Measurements from ENCODE around the gene PRX. TPM values are rescaled to one million over a fixed set of nuclear protein-coding genes. Genes with fewer than 3 reads are reported as not detected.

Gene PRX
- total and polyA plus RNA-seq, 2 of the 4 experiments (the other 2 are of a cell fraction): 0.90 to 1.7 TPM

GRCh38 chr19:40457048-40457447 is 43.9 kb upstream of the PRX start:
- Histone ChIP-seq H3K79me1 (ENCODE audit: low read depth in 1 of 2, low read length in 2 of 2) (peaks cover 0 to 6% of the 10 kb centered on the region in 2 experiments; a peak in 2 of 4 replicates), H4K5ac (ENCODE audit: low read depth, low read length) (no peak overlapping the region), H3K27me3 (ENCODE audit: control insufficient read depth, insufficient read depth, low read length) (no peaks in the 10 kb centered on the region), H3K56ac (ENCODE audit: extremely low read depth, insufficient read depth, low read length) (no peak overlapping the region), H3K23ac (ENCODE audit: low read depth, low read length) (no peak overlapping the region), H4K20me1 (ENCODE audit: insufficient read depth, low read length) (peaks cover 4% of the 10 kb centered on the region; the same call in 1 of the 2 replicates), H3K9me1 (ENCODE audit: insufficient read depth, low read length) (peaks cover 2% of the 10 kb centered on the region; the same call in 1 of the 2 replicates), H3K14ac (replicated peaks; ENCODE audit: low read depth, low read length) (no peak overlapping the region), H2BK120ac (ENCODE audit: low read depth, low read length) (no peak overlapping the region), H3K4ac (ENCODE audit: low read depth, low read length) (no peak overlapping the region), H4K8ac (ENCODE audit: low read depth in 2 of 2, low read length in 2 of 2) (no peak overlapping the region), H3K4me2 (ENCODE audit: low read depth, low read length) (no peak overlapping the region), H3K9ac (ENCODE audit: low read depth, low read length) (no peak overlapping the region), H2BK20ac (ENCODE audit: low read depth, low read length) (no peak overlapping the region), H2AFZ (replicated peaks; ENCODE audit: low read length, poor library complexity) (no peak overlapping the region), H2AK9ac (replicated peaks; ENCODE audit: low read depth, low read length, poor library complexity) (no peak overlapping the region), H3K4me3 (ENCODE audit: insufficient read depth, low read depth, low read length) (no peak overlapping the region), H2BK15ac (ENCODE audit: low read depth, low read length) (no peak overlapping the region), H3K4me1 (ENCODE audit: control insufficient read depth, insufficient read depth, low read length) (no peaks in the 10 kb centered on the region; the same call in 1 of the 2 replicates), H3K36me3 (ENCODE audit: control insufficient read depth, insufficient read depth, low read length) (peaks cover 3% of the 10 kb centered on the region; the same call in 1 of the 2 replicates), H3K27ac (ENCODE audit: insufficient read depth, low read length) (no peak overlapping the region), H2AK5ac (ENCODE audit: low read depth, low read length) (no peak overlapping the region), H3K9me3 (ENCODE audit: control insufficient read depth, insufficient read depth, low read length) (no peaks in the 10 kb centered on the region), H3K18ac (ENCODE audit: low read depth, low read length) (no peak overlapping the region), H4K91ac (ENCODE audit: insufficient read depth, low read depth, low read length) (no peak overlapping the region), H2BK5ac (ENCODE audit: low read depth, low read length, poor library complexity, severe bottlenecking) (no peak overlapping the region)
- in situ Hi-C loops (cut with MboI; ENCODE audit: low sequenced_read_pairs) (no loop called here), intact Hi-C loops (cut with micrococcal nuclease) (no loop called here), dilution Hi-C loops (cut with HindIII; ENCODE audit: low sequenced_read_pairs, unreplicated experiment) (no loop called here)
- no CpG with 5 or more reads among the region's 5 CpGs for WGBS, 2 experiments (ENCODE audit: extremely low coverage in 2 of 2, insufficient read length in 1 of 2)
- no peak for DNase-seq
- CTCF ChIA-PET: no interaction called here
- no TSS peak for BruUV-seq (replicated peaks)
- no peak for TF ChIP-seq POLR2A (IDR thresholded peaks at IDR 0.05; ENCODE audit: low read depth, low read length)
- no peak for TF ChIP-seq SMC3 (IDR thresholded peaks at IDR 0.05; ENCODE audit: low read depth, low read length)
- TF ChIP-seq, protein P1, sequence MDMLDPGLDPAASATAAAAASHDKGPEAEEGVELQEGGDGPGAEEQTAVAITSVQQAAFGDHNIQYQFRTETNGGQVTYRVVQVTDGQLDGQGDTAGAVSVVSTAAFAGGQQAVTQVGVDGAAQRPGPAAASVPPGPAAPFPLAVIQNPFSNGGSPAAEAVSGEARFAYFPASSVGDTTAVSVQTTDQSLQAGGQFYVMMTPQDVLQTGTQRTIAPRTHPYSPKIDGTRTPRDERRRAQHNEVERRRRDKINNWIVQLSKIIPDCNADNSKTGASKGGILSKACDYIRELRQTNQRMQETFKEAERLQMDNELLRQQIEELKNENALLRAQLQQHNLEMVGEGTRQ (IDR thresholded peaks at IDR 0.05; ENCODE audit: low read depth, low read length): no peak
- no peak for TF ChIP-seq FOS (IDR thresholded peaks at IDR 0.05; ENCODE audit: low read depth, low read length)
- TF ChIP-seq, protein P2, sequence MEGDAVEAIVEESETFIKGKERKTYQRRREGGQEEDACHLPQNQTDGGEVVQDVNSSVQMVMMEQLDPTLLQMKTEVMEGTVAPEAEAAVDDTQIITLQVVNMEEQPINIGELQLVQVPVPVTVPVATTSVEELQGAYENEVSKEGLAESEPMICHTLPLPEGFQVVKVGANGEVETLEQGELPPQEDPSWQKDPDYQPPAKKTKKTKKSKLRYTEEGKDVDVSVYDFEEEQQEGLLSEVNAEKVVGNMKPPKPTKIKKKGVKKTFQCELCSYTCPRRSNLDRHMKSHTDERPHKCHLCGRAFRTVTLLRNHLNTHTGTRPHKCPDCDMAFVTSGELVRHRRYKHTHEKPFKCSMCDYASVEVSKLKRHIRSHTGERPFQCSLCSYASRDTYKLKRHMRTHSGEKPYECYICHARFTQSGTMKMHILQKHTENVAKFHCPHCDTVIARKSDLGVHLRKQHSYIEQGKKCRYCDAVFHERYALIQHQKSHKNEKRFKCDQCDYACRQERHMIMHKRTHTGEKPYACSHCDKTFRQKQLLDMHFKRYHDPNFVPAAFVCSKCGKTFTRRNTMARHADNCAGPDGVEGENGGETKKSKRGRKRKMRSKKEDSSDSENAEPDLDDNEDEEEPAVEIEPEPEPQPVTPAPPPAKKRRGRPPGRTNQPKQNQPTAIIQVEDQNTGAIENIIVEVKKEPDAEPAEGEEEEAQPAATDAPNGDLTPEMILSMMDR (conservative IDR thresholded peaks at IDR 0.05; ENCODE audit: low read depth, low read length): no peak
- TF ChIP-seq MXI1 (IDR thresholded peaks at IDR 0.05; ENCODE audit: borderline replicate concordance, low read depth, low read length): no peak
- TF ChIP-seq, protein P3, sequence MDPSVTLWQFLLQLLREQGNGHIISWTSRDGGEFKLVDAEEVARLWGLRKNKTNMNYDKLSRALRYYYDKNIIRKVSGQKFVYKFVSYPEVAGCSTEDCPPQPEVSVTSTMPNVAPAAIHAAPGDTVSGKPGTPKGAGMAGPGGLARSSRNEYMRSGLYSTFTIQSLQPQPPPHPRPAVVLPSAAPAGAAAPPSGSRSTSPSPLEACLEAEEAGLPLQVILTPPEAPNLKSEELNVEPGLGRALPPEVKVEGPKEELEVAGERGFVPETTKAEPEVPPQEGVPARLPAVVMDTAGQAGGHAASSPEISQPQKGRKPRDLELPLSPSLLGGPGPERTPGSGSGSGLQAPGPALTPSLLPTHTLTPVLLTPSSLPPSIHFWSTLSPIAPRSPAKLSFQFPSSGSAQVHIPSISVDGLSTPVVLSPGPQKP (IDR thresholded peaks at IDR 0.05; ENCODE audit: borderline replicate concordance, low read depth, low read length): no peak
- TF ChIP-seq CEBPB (IDR thresholded peaks at IDR 0.05; ENCODE audit: low read depth, low read length): no peak
- no peak for TF ChIP-seq CHD1 (IDR thresholded peaks at IDR 0.05; ENCODE audit: low read depth, low read length)
- no peak for TF ChIP-seq RFX5 (IDR thresholded peaks at IDR 0.05; ENCODE audit: low read depth, low read length)
- TF ChIP-seq BHLHE40 (IDR thresholded peaks at IDR 0.05; ENCODE audit: low read depth, low read length): no peak
- no peak for TF ChIP-seq RAD21 (IDR thresholded peaks at IDR 0.05; ENCODE audit: low read length)
- TF ChIP-seq MAZ (IDR thresholded peaks at IDR 0.05; ENCODE audit: borderline replicate concordance, low read depth, low read length): no peak
- no peak for TF ChIP-seq RCOR1 (IDR thresholded peaks at IDR 0.05; ENCODE audit: insufficient replicate concordance, low read length)
- no peak for ATAC-seq (ENCODE audit: low read depth)
- POLR2A ChIA-PET (ENCODE audit: unreplicated experiment): no interaction called here
